Uterus (tissue), 4 donors: ENCODE measurements around the gene KCNG1. TPM values are rescaled to one million over a fixed set of nuclear protein-coding genes. Genes with fewer than 3 reads are reported as not detected.
A peak's percentile ranks its signal among the peaks of the same experiment; 100 is the strongest.

Source experiments
- DNase-seq, 2 donors: peaks; one replicate each; pipeline ENCODE4 v3.0.0-alpha.2; 2019 to 2020
- H3K27ac ChIP-seq, 2 donors: fragments of 200-600 bp; sonication (generic); 1 replicate in 1 of 2; 2 replicates in 1 of 2; pipeline ENCODE4 v1.5.1; 2016 to 2018
- H3K27me3 ChIP-seq, 2 donors: fragments of 200-600 bp; sonication (generic); one replicate each; pipeline ENCODE4 v1.5.1; 2018 to 2019; ENCODE audit warnings: control low read depth in 1 of 2
- H3K36me3 ChIP-seq, 2 donors: fragments of 200-600 bp; sonication (generic); one replicate each; pipeline ENCODE4 v1.5.1; 2019; ENCODE audit warnings: control low read depth in 1 of 2
- H3K4me1 ChIP-seq, 2 donors: fragments of 200-600 bp; sonication (generic); one replicate each; pipeline ENCODE4 v1.5.1; 2018 to 2019; ENCODE audit warnings: control low read depth in 1 of 2
- H3K4me3 ChIP-seq, 2 donors: fragments of 200-600 bp; sonication (generic); 1 replicate in 1 of 2; 2 replicates in 1 of 2; pipeline ENCODE4 v1.5.1; 2018 to 2019; ENCODE audit warnings: mild to moderate bottlenecking in 1 of 2
- H3K9me3 ChIP-seq, 2 donors: fragments of 200-600 bp; sonication (generic); one replicate each; pipeline ENCODE4 v1.5.1; 2019; ENCODE audit warnings: control low read depth in 1 of 2
- CTCF ChIP-seq, 4 experiments: fragments of 200-600 bp in 2 of 4; fragments of 450-650 bp in 2 of 4; sonication (generic) in 2 of 4; IDR thresholded peaks; one replicate each; pipeline ENCODE4 v1.5.1; 2016 to 2019; ENCODE audit warnings: antibody characterized with exemption in 4 of 4, mild to moderate bottlenecking in 2 of 4, moderate library complexity in 1 of 4
- POLR2A ChIP-seq, 2 donors: fragments of 450-650 bp; IDR thresholded peaks; one replicate each; pipeline ENCODE4 v1.6.1; 2016; ENCODE audit warnings: antibody characterized with exemption in 2 of 2, mild to moderate bottlenecking in 1 of 2, moderate library complexity in 1 of 2
- intact Hi-C: fragments of 100-400 bp; cut with DNase I; formaldehyde crosslinking; loops from one replicate; pipeline ENCODE4 v1.15.1; 2023; ENCODE audit warnings: low total_unique reads
- total RNA-seq, 4 donors: library from RNA; depleted of rRNA in 3 of 4; stranded (reverse); fragments of >200 nt in 3 of 4; gene quantifications; one replicate each; pipeline versions ENCODE4 v1.1.0 to v1.2.4, GENCODE V29; 2014 to 2023
- donor health status: DM: yes; HTN: yes; CAD: no.

The KCNG1 gene
- total RNA-seq, 4 donors from 2014 or later: 0.88 to 109 (median 44.1) TPM

GRCh38 chr20:51017251-51017650, 5.7 kb downstream of the KCNG1 start:
- H3K27me3 ChIP-seq: no peaks in the 10 kb centered on the region
- no peak for TF ChIP-seq POLR2A (IDR thresholded peaks at IDR 0.05)
- no peak for TF ChIP-seq CTCF (IDR thresholded peaks at IDR 0.05)

GRCh38 chr20:51016521-51016920, 6.4 kb downstream of the KCNG1 start:
- H3K4me3 ChIP-seq: no peak overlapping the region
- no peak for DNase-seq
- H3K27ac ChIP-seq: no peak overlapping the region
- H3K4me1 ChIP-seq: no peaks in the 10 kb centered on the region
- no peaks in the 10 kb centered on the region for H3K9me3 ChIP-seq
- TF ChIP-seq POLR2A (IDR thresholded peaks at IDR 0.05): no peak
- TF ChIP-seq CTCF (IDR thresholded peaks at IDR 0.05): no peak
- no peaks in the 10 kb centered on the region for H3K36me3 ChIP-seq
- H3K27me3 ChIP-seq: no peaks in the 10 kb centered on the region
- intact Hi-C loops: no loop called here

More at GRCh38 chr20:51017251-51017650, 5.7 kb downstream of the KCNG1 start:
- DNase-seq: no peak
- Histone ChIP-seq H3K27ac (peak overlapping the region in 1 of 2 donors; percentile 21), H3K9me3 (no peaks in the 10 kb centered on the region), H3K4me1 (no peaks in the 10 kb centered on the region), H3K36me3 (no peaks in the 10 kb centered on the region), H3K4me3 (no peak overlapping the region)
- intact Hi-C loops: no loop called here

- peak; percentile 46 to 58 (median 48) for TF ChIP-seq CTCF (IDR thresholded peaks at IDR 0.05)
- TF ChIP-seq POLR2A (IDR thresholded peaks at IDR 0.05): no peak
- peak; percentile 31 to 64 for DNase-seq
- Histone ChIP-seq H3K27me3 (no peaks in the 10 kb centered on the region), H3K27ac (peak overlapping the region; percentile 34 to 47), H3K4me1 (no peaks in the 10 kb centered on the region), H3K9me3 (no peaks in the 10 kb centered on the region), H3K4me3 (no peak overlapping the region), H3K36me3 (no peaks in the 10 kb centered on the region)
- intact Hi-C loops: no loop called here
Observed at GRCh38 chr20:51014797-51015722, 7.8 kb downstream of the KCNG1 start.

- no peaks in the 10 kb centered on the region for H3K27me3 ChIP-seq
- peak in 1 of 2 donors; percentile 56 for DNase-seq
- TF ChIP-seq CTCF (IDR thresholded peaks at IDR 0.05) (no peak), POLR2A (IDR thresholded peaks at IDR 0.05) (no peak)
- no peaks in the 10 kb centered on the region for H3K9me3 ChIP-seq
- no peaks in the 10 kb centered on the region for H3K36me3 ChIP-seq
- intact Hi-C loops: no loop called here
- H3K4me3 ChIP-seq: no peak overlapping the region
- H3K27ac ChIP-seq: peak overlapping the region; percentile 34 to 47
- no peaks in the 10 kb centered on the region for H3K4me1 ChIP-seq
Observed at GRCh38 chr20:51013577-51014330, 9.2 kb downstream of the KCNG1 start.

GRCh38 chr20:51012357-51012756, 10.6 kb downstream of the KCNG1 start:
- no peaks in the 10 kb centered on the region for H3K9me3 ChIP-seq
- H3K27me3 ChIP-seq: no peaks in the 10 kb centered on the region
- no peaks in the 10 kb centered on the region for H3K4me1 ChIP-seq
- H3K4me3 ChIP-seq: no peak overlapping the region
- H3K27ac ChIP-seq: no peak overlapping the region
- intact Hi-C loops: no loop called here
- no peak for TF ChIP-seq POLR2A (IDR thresholded peaks at IDR 0.05)
- no peak for DNase-seq
- H3K36me3 ChIP-seq: no peaks in the 10 kb centered on the region
